GOT3 (cell line): ENCODE results near the gene FBXW9.
"Not testable (repeated sequence)": the region's sequence is repeated elsewhere in the genome, so short reads cannot be mapped to it uniquely, and the experiment has no call there.

Source experiments
- DNase-seq: peaks from one replicate; lab custom pipeline; 2025; ENCODE audit warnings: mixed read lengths; lab: John Stamatoyannopoulos, UW

The FBXW9 gene

DNA sequence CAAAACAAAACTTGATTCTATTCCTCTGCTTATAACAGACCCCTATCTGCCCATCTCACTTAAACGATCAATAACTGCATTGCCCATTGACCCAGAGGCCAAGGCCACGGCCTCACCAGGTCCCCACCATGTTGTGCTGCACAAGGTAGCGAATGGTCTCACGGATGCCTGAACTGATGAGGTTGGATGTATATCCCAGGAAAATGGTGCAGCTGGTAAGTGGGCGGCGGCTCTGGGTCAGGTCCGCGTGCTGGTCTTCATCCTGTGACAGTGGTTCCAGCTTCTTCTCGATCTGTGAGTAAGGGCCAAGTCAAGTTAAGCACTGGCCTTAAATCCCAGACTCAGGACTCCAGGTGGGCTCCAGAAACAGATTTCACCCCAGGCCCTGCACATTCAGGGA is 16.4 kb downstream of the FBXW9 start:
- DNase-seq, result no peak

DNA sequence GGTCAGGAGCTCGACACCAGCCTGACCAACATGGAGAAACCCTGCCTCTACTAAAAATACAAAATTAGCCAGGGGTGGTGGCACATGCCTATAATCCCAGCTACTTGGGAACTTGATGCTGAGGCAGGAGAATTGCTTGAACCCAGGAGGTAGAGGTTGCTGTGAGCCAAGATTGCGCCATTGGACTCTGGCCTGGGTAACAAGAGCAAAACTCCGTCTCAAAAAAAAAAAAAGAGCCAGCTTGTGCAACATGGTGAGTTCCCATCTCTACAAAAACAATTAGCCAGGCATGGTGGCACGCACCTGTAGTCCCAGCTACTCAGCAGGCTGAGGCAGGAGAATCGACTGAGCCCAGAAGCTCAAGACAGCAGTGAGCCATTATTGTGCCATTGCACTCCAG is 18.4 kb downstream of the FBXW9 start:
- not testable (repeated sequence) for DNase-seq

DNA sequence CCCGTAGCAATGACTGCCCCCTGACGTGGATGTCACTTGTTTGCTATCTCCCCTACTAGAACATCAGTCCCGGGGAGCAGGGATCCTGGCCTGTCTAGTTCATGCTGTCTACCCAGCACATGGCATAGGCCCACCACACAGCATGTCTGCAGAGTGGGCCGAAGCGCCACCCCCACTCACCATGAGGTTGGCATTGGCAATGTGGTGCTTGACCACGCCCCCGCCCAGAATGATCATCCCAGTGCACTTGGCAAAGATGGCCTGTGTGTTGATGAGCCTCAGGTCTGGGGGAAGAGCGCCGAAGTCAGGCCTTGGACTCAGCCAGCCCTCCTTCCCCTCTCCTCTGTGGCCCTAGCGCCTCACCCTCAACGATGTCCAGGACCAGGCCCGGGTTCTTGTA is 19.5 kb downstream of the FBXW9 start:
- no peak for DNase-seq

DNA sequence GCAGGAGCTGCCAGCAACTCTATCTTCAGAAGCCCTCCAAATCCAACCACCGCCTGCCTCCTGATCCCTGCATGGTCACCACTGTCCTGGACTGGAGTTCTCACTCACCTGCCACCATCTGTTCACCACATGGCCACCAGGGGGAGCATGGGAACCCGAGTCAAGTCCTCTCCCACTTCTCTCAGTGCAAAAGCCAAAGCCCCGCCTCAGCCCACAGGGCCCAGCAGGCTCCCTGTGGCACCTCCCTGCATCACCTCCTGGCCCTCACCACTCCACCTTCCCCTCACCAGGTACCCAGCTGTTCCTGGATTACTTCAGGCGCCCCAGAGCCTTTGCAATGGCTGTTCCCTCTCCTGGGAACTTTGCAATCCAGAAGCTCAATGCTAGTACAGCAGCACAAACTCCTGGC is 20.0 kb downstream of the FBXW9 start:
- peak; percentile 23 for DNase-seq

DNA sequence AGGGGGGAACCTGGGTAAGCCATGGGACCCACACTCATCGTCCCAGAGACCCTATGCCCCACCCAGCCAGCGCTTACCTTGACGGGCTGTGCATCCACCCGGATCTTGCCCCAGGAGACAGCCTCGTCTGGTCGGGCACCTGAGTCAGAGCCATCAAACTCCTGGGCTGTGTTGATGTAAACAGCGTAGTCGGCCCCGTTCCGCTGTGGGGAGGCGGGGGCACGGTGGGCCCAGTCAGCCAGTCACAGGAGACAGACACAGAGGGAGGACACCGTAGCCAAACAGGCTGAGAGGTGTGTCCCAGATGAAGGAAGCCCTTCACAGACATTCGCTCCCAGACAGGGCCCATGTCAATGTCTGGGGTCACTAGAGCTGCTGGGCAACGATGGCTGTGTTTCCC is 20.5 kb downstream of the FBXW9 start:
- no peak for DNase-seq

DNA sequence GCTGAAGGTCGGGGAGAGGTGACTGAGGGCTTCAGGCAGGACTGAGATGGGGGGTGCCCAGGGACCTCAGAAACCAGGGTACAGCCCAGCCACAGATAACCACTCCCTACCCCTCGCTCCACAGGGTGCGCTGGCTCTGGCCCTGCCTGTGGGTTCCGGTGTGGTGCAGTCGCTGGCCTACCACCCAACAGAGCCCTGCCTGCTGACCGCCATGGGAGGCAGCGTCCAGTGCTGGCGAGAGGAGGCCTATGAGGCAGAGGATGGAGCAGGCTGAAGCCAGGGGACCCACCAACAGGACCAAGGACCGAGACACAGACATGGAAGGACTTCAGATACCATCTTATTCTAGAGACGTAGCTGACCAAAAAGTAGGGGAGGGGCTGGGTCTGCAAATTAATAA is 21.0 kb downstream of the FBXW9 start:
- DNase-seq, result no peak

DNA sequence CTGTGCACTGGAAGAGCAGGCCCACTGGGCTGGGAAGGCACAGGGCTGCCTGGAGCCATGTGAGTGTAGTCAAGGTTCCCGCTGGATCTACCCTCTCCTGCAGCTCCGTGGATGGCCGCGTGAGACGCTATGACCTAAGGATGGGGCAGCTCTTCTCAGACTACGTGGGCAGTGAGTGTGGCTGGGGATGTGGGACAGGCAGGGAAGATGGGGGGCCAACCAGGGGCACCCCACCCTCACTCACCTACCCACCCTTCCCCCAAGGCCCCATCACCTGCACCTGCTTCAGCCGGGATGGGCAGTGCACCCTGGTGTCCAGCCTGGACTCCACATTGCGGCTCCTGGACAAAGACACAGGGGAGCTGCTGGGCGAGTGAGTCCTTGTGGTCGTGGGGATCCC is 23.7 kb downstream of the FBXW9 start:
- DNase-seq, result no peak

DNA sequence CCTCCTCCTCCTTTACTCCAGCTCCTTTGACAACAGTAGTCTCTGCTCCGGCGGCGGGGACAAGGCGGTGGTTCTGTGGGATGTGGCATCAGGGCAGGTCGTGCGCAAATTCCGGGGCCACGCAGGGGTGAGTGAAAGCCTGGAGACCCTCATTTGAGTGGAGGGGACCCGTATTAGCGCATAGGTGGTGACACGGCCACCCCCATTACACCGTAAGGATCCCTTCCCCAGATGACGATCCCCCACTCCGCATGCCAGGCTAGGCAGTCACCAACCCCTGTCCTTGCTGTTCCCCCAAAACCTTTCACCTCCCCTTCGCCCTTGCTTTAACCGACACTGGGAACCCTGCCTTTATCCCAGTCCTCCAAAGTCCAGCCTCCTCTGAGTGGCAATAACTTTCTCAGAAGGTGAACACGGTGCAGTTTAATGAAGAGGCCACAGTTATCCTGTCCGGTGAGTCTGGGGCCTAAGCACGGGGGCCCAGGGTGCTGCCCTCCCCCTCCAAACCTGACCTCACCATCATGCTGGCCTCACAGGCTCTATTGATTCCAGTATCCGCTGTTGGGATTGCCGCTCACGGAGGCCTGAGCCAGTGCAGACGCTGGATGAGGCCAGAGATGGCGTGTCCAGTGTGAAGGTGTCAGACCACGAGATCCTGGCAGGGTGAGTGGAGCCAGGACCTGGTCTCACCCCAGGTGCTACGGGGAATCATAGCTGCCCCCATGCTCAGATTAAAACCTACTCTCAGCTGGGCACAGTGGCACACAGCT is 26.1 kb downstream of the FBXW9 start:
- DNase-seq, result no peak

DNA sequence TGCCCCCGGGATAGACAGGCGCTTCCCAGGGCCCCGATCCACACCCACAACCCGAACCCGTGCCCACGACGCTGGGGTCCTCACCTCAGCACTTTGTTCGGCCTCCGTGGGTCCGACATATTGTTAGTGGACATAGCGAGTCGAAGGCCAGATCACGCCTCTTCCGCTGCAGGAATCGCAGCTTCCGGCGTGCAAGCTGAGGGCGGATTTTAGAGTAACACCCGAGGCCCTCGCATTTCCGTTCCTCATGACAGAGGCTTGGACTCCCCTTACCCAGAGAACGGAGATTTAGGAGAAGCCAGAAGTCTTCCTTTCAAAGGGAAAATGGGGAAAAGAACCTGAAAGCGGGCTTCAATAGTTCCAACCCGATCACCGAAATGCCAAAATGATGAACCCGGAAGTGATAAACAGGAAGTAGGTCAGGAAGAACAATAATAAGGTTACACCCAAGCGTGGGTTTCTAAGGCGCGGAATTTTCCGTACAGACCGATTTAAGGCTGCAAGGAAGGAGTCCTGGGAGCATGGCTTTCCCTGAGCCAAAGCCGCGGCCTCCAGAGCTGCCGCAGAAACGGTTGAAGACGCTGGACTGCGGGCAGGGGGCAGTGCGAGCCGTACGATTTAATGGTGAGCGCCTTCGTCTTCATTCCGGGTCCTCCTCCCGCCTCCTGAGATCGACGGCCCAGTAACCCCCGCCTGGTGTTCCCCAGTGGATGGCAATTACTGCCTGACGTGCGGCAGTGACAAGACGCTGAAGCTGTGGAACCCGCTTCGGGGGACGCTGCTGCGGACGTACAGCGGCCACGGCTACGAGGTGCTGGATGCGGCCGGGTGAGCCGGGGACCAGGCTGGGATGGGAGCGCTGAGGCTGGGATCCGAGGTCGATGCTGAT is 26.9 kb downstream of the FBXW9 start:
- DNase-seq, result peak; percentile 47

DNA sequence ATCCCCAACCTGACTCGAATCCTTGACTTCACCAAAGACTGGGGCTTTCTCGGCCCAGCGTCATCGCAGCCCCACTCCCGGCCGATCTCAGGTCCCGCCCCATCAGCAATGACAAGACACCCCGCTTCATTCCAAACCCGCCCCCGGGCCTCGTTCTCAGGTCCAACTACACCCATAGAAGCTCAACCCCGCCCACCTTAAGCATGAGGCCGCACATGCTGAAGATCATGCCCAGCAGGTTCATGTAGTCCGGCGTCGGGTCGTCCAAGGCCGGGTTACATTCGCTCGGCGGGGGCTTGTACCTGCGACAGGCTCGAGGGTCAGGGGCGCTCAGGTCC is 27.5 kb downstream of the FBXW9 start:
- no peak for DNase-seq

DNA sequence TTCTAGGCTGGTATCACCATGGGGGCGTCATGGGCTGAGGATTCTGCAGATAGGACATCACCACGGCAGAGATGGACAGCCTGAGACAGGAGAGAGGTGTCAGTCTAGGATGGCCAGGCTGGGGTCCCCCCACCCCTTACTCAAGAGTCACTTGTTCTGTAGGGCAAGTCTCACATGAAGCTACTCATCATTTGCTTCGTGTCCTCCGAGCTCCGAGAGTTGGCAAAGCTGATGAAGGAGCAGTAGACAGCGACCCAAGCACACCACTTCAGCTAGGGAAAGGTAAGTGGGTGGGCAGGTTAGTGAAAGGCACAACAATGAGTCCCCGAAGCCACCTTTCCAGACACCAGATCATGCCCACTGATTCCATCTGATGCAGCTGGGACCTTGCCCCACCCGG is 28.1 kb downstream of the FBXW9 start:
- no peak for DNase-seq

DNA sequence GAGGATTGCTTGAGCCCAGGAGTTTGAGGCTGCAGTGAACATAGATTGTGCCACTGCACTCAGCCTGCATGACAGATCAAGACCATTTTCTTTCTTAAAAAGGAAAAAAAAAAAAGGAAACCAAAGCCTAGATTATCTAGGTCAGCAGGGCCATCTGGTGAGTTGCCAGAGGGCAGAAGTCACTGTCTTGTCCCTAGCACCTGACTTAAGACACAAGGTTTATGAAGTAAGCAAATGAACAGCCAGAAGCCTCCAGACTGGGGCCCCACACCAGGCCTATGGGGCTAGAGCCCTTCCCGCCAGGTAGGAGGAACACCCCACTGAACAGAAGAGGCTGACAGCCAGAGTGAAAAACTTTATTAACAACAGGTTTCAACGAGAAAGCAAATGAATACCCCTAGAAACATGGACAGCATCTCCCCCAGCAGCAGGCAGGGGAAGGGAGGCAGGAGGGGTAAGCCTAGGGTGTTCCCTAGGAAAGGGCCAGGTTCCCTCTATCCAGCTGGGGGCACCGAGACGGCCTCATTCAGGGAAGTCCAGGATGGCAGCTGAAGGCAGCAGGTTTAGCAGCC is 28.6 kb downstream of the FBXW9 start:
- DNase-seq, result no peak

DNA sequence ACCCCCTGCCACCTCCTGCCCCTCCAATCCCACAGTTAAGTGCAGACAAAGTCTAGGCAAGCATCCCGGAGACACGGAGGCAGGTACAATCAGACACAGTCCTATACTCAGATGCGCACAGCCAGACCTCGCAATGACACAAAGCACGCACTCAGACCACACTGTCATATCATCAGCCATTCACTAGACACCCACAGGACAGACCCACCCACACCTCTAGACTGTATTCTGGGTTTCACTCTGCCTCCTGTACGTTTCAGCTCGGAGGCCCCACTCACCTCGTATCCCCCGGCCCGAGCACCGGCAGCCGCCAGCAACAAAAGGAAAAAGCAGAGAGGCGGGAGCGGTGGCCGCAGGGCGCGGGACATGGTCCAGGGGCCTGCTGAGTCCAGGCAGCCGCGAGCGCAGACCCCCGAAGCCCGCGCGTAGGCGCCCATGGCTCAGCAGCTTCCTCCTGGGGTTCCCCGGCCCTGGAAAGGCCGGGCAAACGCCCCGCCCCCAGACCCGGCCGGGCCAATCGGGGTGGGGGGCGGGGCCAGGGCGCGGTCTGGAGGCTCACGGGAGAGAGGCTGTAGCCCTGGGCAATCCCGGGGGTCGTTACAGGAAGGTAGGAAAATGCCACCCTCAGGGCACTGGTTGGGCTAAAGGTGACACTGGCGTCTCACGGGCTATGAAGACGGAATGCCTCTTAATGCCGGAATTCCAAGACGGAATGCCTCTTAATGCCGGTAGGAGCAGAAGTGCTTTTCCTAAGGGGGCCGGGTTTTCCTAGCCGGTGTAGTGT is 30.0 kb downstream of the FBXW9 start, which contains the start of the genes MAN2B1 and WDR83:
Gene MAN2B1, minus strand, starts transcription at position 478 of the 784 bp plus-strand sequence. Its CDS starts 41 bp downstream, at position 437.
Gene WDR83, plus strand, starts transcription at position 543 of the 784 bp plus-strand sequence. CDS start 2,984 bp downstream, outside the sequence.
- peak; percentile 40 for DNase-seq

DNA sequence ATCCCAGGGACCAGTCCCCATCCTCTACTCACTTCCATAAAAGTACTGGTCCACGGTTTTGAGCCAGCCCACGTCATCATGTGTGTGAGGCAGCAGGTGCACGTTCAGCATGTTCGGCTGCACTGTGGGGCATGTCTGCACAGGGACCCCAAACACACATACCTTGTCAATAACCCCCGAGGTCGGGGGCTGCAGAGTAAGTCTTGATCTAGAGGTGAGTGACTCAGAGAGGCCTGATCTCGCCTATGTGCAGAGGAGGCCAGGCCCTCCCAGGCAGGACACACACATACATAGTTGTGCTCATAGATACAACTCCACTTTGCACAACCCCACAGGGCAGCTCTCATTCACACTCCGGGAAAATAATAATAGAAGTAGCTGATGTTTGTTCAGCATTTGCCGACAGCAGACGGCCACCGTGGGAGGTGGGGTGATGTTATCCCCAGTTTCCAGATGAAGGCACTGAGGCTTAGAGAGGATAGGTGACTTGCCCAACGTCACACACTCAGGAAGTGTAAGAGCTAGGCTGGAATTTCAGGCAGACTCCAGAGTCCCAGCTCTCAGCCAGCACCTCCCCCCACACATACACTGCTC is 30.7 kb downstream of the FBXW9 start:
- DNase-seq, result no peak

DNA sequence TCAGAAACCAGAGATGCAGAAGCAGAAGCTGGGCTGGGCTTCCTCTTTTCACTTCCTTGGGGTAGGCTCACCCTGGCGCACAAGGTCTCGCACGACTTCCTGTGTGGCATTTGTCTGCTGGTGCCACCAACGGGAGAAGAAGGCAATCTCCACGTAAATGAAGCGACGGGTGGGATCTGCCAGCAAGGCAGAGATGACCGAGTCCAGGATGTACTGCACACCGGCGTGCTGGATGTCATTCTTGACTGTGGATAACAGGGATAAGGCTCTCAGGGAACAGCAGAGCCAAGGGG is 31.2 kb downstream of the FBXW9 start:
- no peak for DNase-seq

DNA sequence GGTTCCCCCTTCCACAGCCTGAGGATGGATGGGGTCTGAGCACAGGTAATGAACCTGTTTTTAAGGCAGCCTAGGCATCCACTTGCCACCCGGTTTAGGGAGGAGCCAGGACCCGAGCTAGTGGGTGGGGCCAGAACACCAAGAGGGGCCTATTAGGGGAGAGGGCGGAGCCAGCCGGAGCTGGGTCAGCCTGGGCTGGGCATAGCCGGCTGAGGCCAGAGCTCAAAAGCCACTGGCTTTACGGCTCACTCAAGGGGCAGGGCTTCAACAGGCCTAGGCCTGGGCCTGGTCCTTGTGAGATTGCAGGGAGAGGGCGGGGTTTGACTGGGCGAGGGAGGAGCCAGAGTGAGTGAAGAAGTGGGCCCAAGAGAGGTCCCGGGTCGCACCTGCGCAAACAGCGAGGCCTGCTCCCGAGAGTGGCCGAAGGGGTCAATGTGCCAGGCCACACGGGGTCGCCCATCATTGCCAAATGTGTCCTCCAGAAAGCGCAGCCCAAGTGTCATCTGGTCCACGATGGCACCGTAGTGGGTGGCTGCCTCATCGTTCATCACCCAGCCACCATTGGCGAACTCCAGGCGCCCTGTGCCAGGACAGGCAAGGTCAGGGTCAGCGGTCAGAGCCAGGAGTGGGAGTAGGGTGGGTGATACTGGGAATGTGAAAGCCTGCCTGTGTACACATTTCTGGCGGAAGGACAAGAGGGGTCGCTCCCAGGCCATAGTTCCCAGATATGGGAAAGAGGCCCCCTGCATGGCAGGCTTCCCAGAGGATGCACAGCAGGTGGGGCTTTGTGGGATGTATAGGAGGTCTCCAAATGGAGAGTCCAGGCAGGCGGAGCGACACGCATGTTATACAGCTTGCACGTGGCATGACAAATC is 31.8 kb downstream of the FBXW9 start:
- DNase-seq, result no peak

DNA sequence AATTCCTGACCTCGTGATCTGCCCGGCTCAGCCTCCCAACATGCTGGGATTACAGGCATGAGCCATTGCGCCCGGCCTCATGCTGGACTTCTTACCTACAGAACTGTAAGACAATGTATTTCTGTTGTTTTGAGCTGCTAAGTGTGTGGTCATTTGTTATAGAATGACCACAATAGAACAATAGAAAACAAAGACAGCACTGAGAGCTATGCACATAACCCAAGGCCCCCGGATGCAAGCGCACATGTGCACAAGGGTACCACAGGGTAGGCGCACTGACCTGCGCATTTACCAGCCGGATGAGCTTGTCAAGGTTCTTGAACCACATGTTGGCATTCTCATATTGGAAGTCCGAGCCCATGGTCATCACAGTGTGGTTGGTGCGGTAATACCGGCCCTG is 35.5 kb downstream of the FBXW9 start:
- no peak for DNase-seq

DNA sequence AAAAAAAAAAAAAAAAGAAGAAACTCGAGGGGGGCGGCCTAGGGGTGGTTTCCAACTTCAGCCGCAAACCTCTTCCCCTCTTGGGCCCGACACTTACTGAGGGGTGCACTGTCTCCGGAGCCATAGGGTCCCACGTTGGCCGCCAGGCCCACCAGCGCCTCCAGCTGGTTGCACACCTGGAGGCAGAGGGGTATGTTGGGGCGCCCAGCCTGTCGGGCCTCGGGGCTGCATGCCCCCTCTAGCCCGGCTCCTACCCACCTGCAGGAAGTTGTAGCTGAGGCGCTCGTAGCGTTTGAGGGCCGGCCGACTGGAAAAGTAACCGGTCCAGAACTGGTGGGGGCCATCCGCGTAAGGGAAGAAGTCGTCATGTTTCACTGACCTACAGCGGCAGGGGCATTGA is 38.5 kb downstream of the FBXW9 start:
- DNase-seq, result no peak

DNA sequence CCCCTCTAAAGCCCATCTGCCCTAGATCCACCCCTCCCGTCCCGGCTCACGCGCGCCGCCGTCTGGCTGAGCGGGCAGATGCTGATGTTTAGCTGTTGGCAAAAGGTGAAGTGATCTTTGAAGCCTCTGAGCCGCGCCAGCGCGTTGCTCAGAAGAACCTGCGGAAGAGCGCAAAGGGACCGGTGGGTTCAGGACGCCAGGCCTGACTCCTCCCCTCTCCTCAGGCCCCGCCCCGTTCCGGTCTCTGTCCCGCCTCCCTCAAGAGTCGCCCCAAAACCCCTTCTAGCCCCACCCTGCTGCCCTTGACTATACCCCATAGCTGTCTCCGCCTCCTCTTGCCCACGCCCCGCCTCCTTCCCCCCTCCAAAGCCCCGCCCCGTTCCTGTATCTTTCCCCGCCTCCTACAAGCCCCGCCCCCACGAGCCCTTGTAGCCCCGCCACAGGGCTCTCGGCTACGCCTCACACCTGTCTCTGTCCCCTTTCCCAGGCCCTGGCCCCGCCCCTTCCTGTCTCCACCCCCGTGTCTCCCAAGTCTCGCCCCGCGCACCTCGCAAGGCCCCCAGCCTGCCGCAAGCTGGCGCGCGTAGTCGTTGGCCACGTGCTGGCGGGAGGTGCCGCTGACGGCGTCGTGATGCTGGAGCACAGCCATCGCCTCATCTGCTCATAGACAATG is 39.4 kb downstream of the FBXW9 start:
- no peak for DNase-seq

DNA sequence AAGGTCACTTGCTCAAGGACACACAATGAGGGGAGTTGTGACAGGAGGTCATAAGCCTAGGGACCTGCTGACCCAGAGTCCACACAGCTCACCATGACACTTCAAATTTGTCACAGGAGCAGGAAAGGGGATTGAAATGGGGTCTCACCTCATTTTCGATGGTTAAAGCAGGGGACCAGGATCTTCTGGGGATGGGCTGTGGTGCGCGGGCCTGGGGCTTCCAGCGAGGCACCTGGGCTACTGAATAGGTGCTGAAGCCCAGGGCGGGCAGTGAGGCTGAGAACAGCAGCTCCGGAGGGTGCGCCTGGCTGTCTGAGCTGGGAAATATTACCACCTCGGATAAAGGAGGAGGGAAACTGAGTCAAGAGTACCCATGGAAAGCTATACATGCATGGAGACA is 40.9 kb downstream of the FBXW9 start:
- DNase-seq, result no peak
